ENCODE measurements around the gene RASSF7. TPM values are rescaled to one million over a fixed set of nuclear protein-coding genes. Genes with fewer than 3 reads are reported as not detected.

Gene RASSF7
- total and polyA plus RNA-seq, 2 donors (not counting 3 experiments of a cell fraction or from before 2014, with no cell fraction given), result 14.1 to 19.9 TPM

DNA sequence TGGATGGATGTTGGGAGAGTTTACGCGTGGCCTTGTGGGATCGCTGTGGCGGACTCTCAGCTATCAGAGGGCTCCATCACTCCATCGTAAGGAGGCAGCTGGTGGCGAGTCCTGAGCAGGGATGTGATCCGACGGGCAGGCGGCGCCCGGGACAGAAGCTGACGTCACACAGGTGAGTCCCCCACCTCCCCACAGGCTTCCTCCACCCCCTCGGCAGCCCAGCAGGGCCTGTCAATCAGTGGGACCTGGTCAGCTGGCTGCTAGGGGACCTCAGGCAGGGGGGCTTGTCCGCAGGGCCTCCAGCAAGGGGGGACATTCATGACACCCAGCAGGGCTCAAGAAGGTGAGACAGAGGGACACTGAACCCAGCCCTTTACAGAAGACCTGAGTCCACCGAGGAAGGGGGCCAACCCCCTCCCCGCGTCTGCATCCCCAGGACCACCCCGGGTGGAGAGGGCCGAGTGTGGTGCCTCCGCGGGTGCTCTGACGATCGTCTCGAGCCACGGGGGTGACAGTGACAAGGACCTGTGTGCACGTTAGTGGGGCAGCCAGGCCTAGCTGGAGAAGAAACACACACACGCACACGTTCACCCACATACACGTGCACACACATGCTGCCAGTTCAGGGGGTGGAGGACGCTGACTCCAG lies 32.5 kb upstream of the RASSF7 start:
- Histone ChIP-seq H3K4me3 (replicated peaks in 1 of 3; ENCODE audit: insufficient read depth in 1 of 3, low read depth in 1 of 3, low read length in 3 of 3) (no peak overlapping the region), H3K9me3 (replicated peaks; ENCODE audit: control insufficient read depth, insufficient read depth, low read length) (no peaks in the 10 kb centered on the region), H2AFZ (ENCODE audit: low read depth, low read length) (no peak overlapping the region), H3K9me1 (replicated peaks; ENCODE audit: control insufficient read depth, extremely low read depth, insufficient read depth, low read length) (no peaks in the 10 kb centered on the region), H3K4me1 (ENCODE audit: control insufficient read depth, extremely low read depth, insufficient read depth, low read length) (peaks cover 4% of the 10 kb centered on the region), H3K79me2 (ENCODE audit: control insufficient read depth, insufficient read depth, low read length) (no peaks in the 10 kb centered on the region), H3K27me3 (ENCODE audit: control insufficient read depth in 2 of 2, insufficient read depth in 2 of 2, low read length in 2 of 2) (no peaks in the 10 kb centered on the region), H4K20me1 (replicated peaks; ENCODE audit: control insufficient read depth, extremely low read depth, insufficient read depth, low read length) (no peaks in the 10 kb centered on the region), H3K36me3 (ENCODE audit: control insufficient read depth in 2 of 2, extremely low read depth in 1 of 2, insufficient read depth in 2 of 2, low read length in 2 of 2) (peaks cover under 1 to 16% of the 10 kb centered on the region in 2 experiments), H3K9ac (replicated peaks; ENCODE audit: extremely low read depth, insufficient read depth, low read length) (no peak overlapping the region), H3K4me2 (ENCODE audit: insufficient read depth, low read length) (no peak overlapping the region), H3K27ac (ENCODE audit: insufficient read depth, low read depth, low read length) (no peak overlapping the region)
- POLR2A ChIA-PET, result no interaction called here
- BruUV-seq (replicated peaks), result no TSS peak
- dilution Hi-C loops (cut with MboI; ENCODE audit: extremely low pct_ligation_motif_present, low sequenced_read_pairs), result no loop called here
- CTCF ChIA-PET, result interaction anchor here (2.2 kb wide), 1 partner anchor 9 kb away, joined by 5 read pairs; no protein-coding TSS in a partner anchor
- DNase-seq (ENCODE audit: low read depth, low spot score), result no peak
- intact Hi-C loops (cut with micrococcal nuclease), result no loop called here
- no peak for FAIRE-seq
- no peak for TF ChIP-seq EZH2 (IDR thresholded peaks at IDR 0.05; ENCODE audit: borderline replicate concordance, low read depth, low read length, severe bottlenecking)
- TF ChIP-seq, protein P1, sequence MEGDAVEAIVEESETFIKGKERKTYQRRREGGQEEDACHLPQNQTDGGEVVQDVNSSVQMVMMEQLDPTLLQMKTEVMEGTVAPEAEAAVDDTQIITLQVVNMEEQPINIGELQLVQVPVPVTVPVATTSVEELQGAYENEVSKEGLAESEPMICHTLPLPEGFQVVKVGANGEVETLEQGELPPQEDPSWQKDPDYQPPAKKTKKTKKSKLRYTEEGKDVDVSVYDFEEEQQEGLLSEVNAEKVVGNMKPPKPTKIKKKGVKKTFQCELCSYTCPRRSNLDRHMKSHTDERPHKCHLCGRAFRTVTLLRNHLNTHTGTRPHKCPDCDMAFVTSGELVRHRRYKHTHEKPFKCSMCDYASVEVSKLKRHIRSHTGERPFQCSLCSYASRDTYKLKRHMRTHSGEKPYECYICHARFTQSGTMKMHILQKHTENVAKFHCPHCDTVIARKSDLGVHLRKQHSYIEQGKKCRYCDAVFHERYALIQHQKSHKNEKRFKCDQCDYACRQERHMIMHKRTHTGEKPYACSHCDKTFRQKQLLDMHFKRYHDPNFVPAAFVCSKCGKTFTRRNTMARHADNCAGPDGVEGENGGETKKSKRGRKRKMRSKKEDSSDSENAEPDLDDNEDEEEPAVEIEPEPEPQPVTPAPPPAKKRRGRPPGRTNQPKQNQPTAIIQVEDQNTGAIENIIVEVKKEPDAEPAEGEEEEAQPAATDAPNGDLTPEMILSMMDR (IDR thresholded peaks at IDR 0.05; ENCODE audit: extremely low read depth in 1 of 2, insufficient read depth in 1 of 2, low read depth in 1 of 2, low read length in 2 of 2), result no peak
- TF ChIP-seq GATA2 (IDR thresholded peaks at IDR 0.05; ENCODE audit: insufficient read depth, insufficient read length, low read depth, low read length), result no peak
- no peak for TF ChIP-seq POLR2A (IDR thresholded peaks at IDR 0.05; ENCODE audit: low read depth, low read length)
- TF ChIP-seq MYC (IDR thresholded peaks at IDR 0.05; ENCODE audit: low read depth, low read length), result no peak
- TF ChIP-seq, protein P2, sequence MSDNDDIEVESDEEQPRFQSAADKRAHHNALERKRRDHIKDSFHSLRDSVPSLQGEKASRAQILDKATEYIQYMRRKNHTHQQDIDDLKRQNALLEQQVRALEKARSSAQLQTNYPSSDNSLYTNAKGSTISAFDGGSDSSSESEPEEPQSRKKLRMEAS (IDR thresholded peaks at IDR 0.05; ENCODE audit: insufficient read depth, insufficient read length), result no peak
- no peak for TF ChIP-seq JUN (IDR thresholded peaks at IDR 0.05; ENCODE audit: borderline replicate concordance, insufficient read depth, insufficient read length, low read depth)
- no peak for TF ChIP-seq FOS (IDR thresholded peaks at IDR 0.05; ENCODE audit: borderline replicate concordance, insufficient read depth, low read length)
- no peak for TF ChIP-seq POLR2AphosphoS5 (IDR thresholded peaks at IDR 0.05; ENCODE audit: insufficient read depth, low read depth, low read length)
